ENCODE measurements around the gene LRTM2.

Gene LRTM2

GRCh38 chr12:1870998-1871917, 50.9 kb downstream of the LRTM2 start:
- no peak for DNase-seq

GRCh38 chr12:1872001-1872400, 51.6 kb downstream of the LRTM2 start:
- no peak for DNase-seq

GRCh38 chr12:1872448-1872847, 52.1 kb downstream of the LRTM2 start:
- DNase-seq: no peak

GRCh38 chr12:1873531-1874510, 53.5 kb downstream of the LRTM2 start:
- no peak for DNase-seq

GRCh38 chr12:1875608-1876007, 55.2 kb downstream of the LRTM2 start:
- no peak for DNase-seq

- DNase-seq: no peak
Measured at GRCh38 chr12:1876086-1876485, 55.7 kb downstream of the LRTM2 start.

- DNase-seq: no peak
Measured at GRCh38 chr12:1877169-1877878, 57.0 kb downstream of the LRTM2 start.

- no peak for DNase-seq
Measured at GRCh38 chr12:1878214-1878613, 57.8 kb downstream of the LRTM2 start.

GRCh38 chr12:1878695-1879094, 58.3 kb downstream of the LRTM2 start:
- no peak for DNase-seq

GRCh38 chr12:1879633-1880032, 59.3 kb downstream of the LRTM2 start:
- DNase-seq: no peak

GRCh38 chr12:1880153-1880845, 59.9 kb downstream of the LRTM2 start:
- no peak for DNase-seq

- DNase-seq: no peak
Measured at GRCh38 chr12:1880876-1881275, 60.5 kb downstream of the LRTM2 start.

GRCh38 chr12:1881301-1881700, 60.9 kb downstream of the LRTM2 start:
- DNase-seq: no peak

- no peak for DNase-seq
Measured at GRCh38 chr12:1881936-1882335, 61.6 kb downstream of the LRTM2 start.

GRCh38 chr12:1882405-1882804, 62.0 kb downstream of the LRTM2 start:
- DNase-seq: no peak

GRCh38 chr12:1882850-1883470, 62.6 kb downstream of the LRTM2 start:
- DNase-seq: no peak

- no peak for DNase-seq
Measured at GRCh38 chr12:1883513-1883912, 63.1 kb downstream of the LRTM2 start.

GRCh38 chr12:1884651-1885050, 64.3 kb downstream of the LRTM2 start:
- no peak for DNase-seq

GRCh38 chr12:1885082-1885596, 64.8 kb downstream of the LRTM2 start:
- peak; percentile 19 for DNase-seq

- DNase-seq: peak; percentile 30
Measured at GRCh38 chr12:1885599-1886245, 65.4 kb downstream of the LRTM2 start.
